ENCODE measurements around the gene VPREB3. TPM values are rescaled to one million over a fixed set of nuclear protein-coding genes. Genes with fewer than 3 reads are reported as not detected.

Gene VPREB3
- polyA plus RNA-seq, 1 donor (not counting 4 experiments of a cell fraction or from before 2014, with no cell fraction given), result not detected

DNA sequence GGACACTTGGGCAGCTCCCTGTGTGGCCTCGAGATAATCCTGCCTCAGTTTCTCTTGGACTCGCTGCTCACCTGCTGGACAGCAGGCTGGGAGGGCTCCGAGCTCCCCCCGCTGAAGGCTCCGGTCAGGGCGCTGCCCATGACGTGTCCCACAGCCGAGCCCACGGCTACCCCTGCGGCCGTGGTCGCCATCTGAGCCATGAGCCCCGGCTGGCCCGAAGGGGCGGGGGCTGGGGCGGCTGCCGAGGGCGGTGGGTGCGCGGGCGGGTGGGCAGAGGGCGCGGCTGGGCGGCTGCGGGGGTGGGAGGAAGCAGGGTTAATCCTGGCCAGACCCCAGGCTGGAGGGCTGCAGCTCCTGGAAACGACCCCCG, 13.1 kb upstream of the VPREB3 start:
- Histone ChIP-seq H3K9me3 (ENCODE audit: control insufficient read depth, low read depth, low read length) (no peaks in the 10 kb centered on the region), H3K9ac (ENCODE audit: control insufficient read depth, extremely low read depth, insufficient read depth, low read length) (peak overlapping the region; percentile 72), H3K4me3 (ENCODE audit: control insufficient read depth in 2 of 3, extremely low read depth in 1 of 3, insufficient read depth in 2 of 3, low read depth in 1 of 3, low read length in 3 of 3) (peak overlapping the region; percentile 13 to 69 (median 62)), H3K27ac (ENCODE audit: control insufficient read depth, insufficient read depth, low read length) (no peak overlapping the region), H3K4me2 (ENCODE audit: control insufficient read depth, extremely low read depth, insufficient read depth, low read depth, low read length) (peak overlapping the region; percentile 94), H3K9me1 (ENCODE audit: control insufficient read depth, extremely low read depth, insufficient read depth, low read length) (no peaks in the 10 kb centered on the region), H3K4me1 (ENCODE audit: control insufficient read depth, extremely low read depth, insufficient read depth, low read length) (peaks cover 7% of the 10 kb centered on the region), H3K27me3 (ENCODE audit: control insufficient read depth, extremely low read depth, insufficient read depth, low read length) (peaks cover 9% of the 10 kb centered on the region), H2AFZ (ENCODE audit: control insufficient read depth, low read length) (peak overlapping the region; percentile 95), H3K36me3 (ENCODE audit: control insufficient read depth in 2 of 2, extremely low read depth in 1 of 2, insufficient read depth in 2 of 2, low read length in 2 of 2) (no peaks in the 10 kb centered on the region), H3K79me2 (ENCODE audit: control insufficient read depth, insufficient read depth, low read length) (no peaks in the 10 kb centered on the region), H4K20me1 (ENCODE audit: control insufficient read depth, extremely low read depth, insufficient read depth, low read length) (no peaks in the 10 kb centered on the region)
- FAIRE-seq (no peak), DNase-seq (ENCODE audit: low read depth, low spot score) (no peak)
- dilution Hi-C loops (cut with MboI; ENCODE audit: extremely low pct_ligation_motif_present, low sequenced_read_pairs), result no loop called here
- TF ChIP-seq EZH2 (IDR thresholded peaks at IDR 0.05; ENCODE audit: low read length), result no peak

DNA sequence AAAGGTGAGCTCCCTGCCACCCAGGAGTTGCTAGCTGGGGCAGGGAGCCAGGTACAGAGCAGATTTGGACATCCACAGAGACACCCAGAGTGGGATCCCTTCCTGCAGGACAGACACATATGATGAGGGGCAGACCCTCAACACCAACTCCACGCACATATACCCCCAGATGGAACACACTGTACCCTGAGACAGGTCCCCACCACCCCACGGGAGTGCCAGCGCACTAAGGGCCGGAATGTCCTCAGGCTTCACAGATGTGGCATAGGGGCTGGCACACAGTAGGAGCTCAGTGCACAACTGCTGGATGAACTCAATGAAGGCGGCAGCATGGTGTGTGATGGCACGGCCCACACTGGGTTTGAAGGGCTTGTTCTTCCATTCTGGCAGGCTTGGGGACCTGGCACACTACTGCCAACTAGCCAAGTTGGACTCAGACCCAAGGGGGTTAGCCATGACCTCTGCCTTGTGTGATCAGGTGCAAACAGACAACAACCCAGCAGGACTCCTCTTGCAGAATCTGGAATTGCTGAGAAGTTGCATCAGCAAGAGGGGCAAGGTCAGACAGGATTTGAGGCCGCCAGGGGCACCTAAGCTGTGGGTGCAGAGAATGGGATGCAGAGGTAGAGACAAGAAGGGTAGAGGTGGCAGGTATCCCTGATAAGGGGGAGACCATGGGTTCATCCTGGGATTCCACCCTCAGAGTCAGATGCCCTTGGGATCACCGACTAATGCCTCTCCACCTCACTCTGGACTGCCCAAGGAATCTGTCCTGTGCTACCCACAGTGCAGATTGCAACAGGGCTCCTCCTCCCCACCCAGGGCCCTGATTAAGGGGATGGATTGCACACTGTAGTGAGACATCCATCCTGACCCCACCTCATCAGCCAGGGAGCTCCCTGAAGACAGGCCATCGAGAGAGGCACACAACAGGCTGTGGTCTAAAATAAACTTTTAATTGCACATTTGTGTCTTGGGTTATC, 11.0 kb upstream of the VPREB3 start:
- Histone ChIP-seq H2AFZ (ENCODE audit: control insufficient read depth, low read length) (no peak overlapping the region), H3K36me3 (ENCODE audit: control insufficient read depth in 2 of 2, extremely low read depth in 1 of 2, insufficient read depth in 2 of 2, low read length in 2 of 2) (no peaks in the 10 kb centered on the region), H4K20me1 (ENCODE audit: control insufficient read depth, extremely low read depth, insufficient read depth, low read length) (no peaks in the 10 kb centered on the region), H3K79me2 (ENCODE audit: control insufficient read depth, insufficient read depth, low read length) (no peaks in the 10 kb centered on the region), H3K4me2 (ENCODE audit: control insufficient read depth, extremely low read depth, insufficient read depth, low read depth, low read length) (no peak overlapping the region), H3K9me3 (ENCODE audit: control insufficient read depth, low read depth, low read length) (no peaks in the 10 kb centered on the region), H3K4me3 (ENCODE audit: control insufficient read depth in 2 of 3, extremely low read depth in 1 of 3, insufficient read depth in 2 of 3, low read depth in 1 of 3, low read length in 3 of 3) (no peak overlapping the region), H3K9ac (ENCODE audit: control insufficient read depth, extremely low read depth, insufficient read depth, low read length) (no peak overlapping the region), H3K4me1 (ENCODE audit: control insufficient read depth, extremely low read depth, insufficient read depth, low read length) (peaks cover 3% of the 10 kb centered on the region), H3K9me1 (ENCODE audit: control insufficient read depth, extremely low read depth, insufficient read depth, low read length) (no peaks in the 10 kb centered on the region), H3K27me3 (ENCODE audit: control insufficient read depth, extremely low read depth, insufficient read depth, low read length) (peaks cover 8% of the 10 kb centered on the region), H3K27ac (ENCODE audit: control insufficient read depth, insufficient read depth, low read length) (no peak overlapping the region)
- DNase-seq (ENCODE audit: low read depth, low spot score) (no peak), FAIRE-seq (no peak)
- dilution Hi-C loops (cut with MboI; ENCODE audit: extremely low pct_ligation_motif_present, low sequenced_read_pairs), result no loop called here
- no peak for TF ChIP-seq EZH2 (IDR thresholded peaks at IDR 0.05; ENCODE audit: low read length)
- TF ChIP-seq, protein P1, sequence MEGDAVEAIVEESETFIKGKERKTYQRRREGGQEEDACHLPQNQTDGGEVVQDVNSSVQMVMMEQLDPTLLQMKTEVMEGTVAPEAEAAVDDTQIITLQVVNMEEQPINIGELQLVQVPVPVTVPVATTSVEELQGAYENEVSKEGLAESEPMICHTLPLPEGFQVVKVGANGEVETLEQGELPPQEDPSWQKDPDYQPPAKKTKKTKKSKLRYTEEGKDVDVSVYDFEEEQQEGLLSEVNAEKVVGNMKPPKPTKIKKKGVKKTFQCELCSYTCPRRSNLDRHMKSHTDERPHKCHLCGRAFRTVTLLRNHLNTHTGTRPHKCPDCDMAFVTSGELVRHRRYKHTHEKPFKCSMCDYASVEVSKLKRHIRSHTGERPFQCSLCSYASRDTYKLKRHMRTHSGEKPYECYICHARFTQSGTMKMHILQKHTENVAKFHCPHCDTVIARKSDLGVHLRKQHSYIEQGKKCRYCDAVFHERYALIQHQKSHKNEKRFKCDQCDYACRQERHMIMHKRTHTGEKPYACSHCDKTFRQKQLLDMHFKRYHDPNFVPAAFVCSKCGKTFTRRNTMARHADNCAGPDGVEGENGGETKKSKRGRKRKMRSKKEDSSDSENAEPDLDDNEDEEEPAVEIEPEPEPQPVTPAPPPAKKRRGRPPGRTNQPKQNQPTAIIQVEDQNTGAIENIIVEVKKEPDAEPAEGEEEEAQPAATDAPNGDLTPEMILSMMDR (optimal IDR thresholded peaks at IDR 0.05 in 1 of 3, IDR thresholded peaks at IDR 0.05 in 1 of 3, conservative IDR thresholded peaks at IDR 0.05 in 1 of 3; ENCODE audit: extremely low read depth in 1 of 3, insufficient read depth in 2 of 3, low read length in 3 of 3), result no peak
